Vagina (tissue), 2 donors: ENCODE results near the gene WT1.

Source experiments
- CTCF ChIP-seq, 3 experiments: fragments of 450-650 bp in 2 of 3; fragments of 200-600 bp in 1 of 3; sonication (generic) in 1 of 3; IDR thresholded peaks; one replicate each; pipeline ENCODE4 v1.5.1; 2017 to 2019; ENCODE audit warnings: antibody characterized with exemption in 3 of 3, mild to moderate bottlenecking in 2 of 3, moderate library complexity in 2 of 3
- POLR2A ChIP-seq, 2 donors: fragments of 450-650 bp; IDR thresholded peaks; one replicate each; pipeline ENCODE4 v1.6.1; 2017; ENCODE audit warnings: antibody characterized with exemption in 2 of 2, mild to moderate bottlenecking in 2 of 2, moderate library complexity in 2 of 2
- POLR2AphosphoS5 ChIP-seq, 2 donors: sonication (generic); formaldehyde crosslinking; IDR thresholded peaks; one replicate each; pipeline ENCODE4 v1.9.0; 2017; ENCODE audit warnings: antibody characterized with exemption in 2 of 2, mild to moderate bottlenecking in 2 of 2, low read depth in 1 of 2; ENCODE audit not compliant: insufficient read depth in 1 of 2

DNA sequence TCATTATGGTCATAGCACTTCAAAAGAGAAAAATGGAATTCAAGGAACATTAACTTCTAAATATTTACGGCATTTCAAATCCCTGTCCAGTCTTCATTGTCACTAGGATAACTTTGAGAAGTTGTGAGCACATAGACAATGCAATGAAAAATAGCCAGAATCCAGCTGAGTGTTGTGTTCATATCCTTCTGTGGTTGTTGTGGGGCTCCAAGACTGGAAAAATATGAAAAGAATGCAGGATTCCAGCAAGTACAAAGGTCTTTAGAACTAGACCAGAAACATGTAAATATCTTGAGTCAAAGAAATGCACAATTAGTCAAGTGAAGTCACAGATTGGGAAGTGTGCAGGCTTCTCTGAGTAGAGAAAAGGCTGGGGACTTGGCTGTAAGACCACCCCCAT, 68.7 kb downstream of the WT1 start:
- TF ChIP-seq CTCF (IDR thresholded peaks at IDR 0.05) (no peak), POLR2A (IDR thresholded peaks at IDR 0.05) (no peak), POLR2AphosphoS5 (IDR thresholded peaks at IDR 0.05; ENCODE audit: insufficient read depth in 1 of 2, low read depth in 1 of 2) (no peak)
